Activated CD8-positive, alpha-beta T cell treated with anti-CD3 and anti-CD28 coated beads for 36 hours (primary cell): ENCODE data around the gene NCAM1. TPM values are rescaled to one million over a fixed set of nuclear protein-coding genes. Genes with fewer than 3 reads are reported as not detected.

ENCODE experiments used
- ATAC-seq: fragments of 200-7000 bp; cut with Tn5 transposase; one replicate; pipeline ENCODE4 v1.10.0; 2021; ENCODE audit warnings: mild to moderate bottlenecking, moderate library complexity
- CTCF ChIA-PET: fragments of 350-600 bp; sonication (Branson Sonifier 250); formaldehyde crosslinking; loops from one replicate; lab custom pipeline; 2021; ENCODE audit warnings: antibody characterized with exemption; lab: Charles Lee
- POLR2A ChIA-PET: fragments of 350-600 bp; sonication (Branson Sonifier 250); formaldehyde crosslinking; loops from one replicate; lab custom pipeline; 2021; ENCODE audit warnings: antibody characterized with exemption; lab: Charles Lee
- DNase-seq: peaks from one replicate; pipeline ENCODE4 v3.0.0-alpha.2; 2020
- H3K27ac Mint-ChIP-seq: one replicate; pipeline ENCODE4 v1.8.0; 2021; ENCODE audit warnings: mild to moderate bottlenecking, mixed read lengths
- H3K27me3 Mint-ChIP-seq: one replicate; pipeline ENCODE4 v1.8.0; 2021; ENCODE audit warnings: mixed read lengths
- H3K36me3 Mint-ChIP-seq: one replicate; pipeline ENCODE4 v1.8.0; 2021; ENCODE audit warnings: low read depth, mixed read lengths
- H3K4me1 Mint-ChIP-seq: one replicate; pipeline ENCODE4 v1.8.0; 2021; ENCODE audit warnings: low read depth, mixed read lengths
- H3K4me3 Mint-ChIP-seq: one replicate; pipeline ENCODE4 v1.8.0; 2021; ENCODE audit warnings: mild to moderate bottlenecking, moderate library complexity, mixed read lengths
- H3K9me3 Mint-ChIP-seq: one replicate; pipeline ENCODE4 v1.8.0; 2021; ENCODE audit warnings: mixed read lengths
- CTCF ChIP-seq: fragments of 200-600 bp; IDR thresholded peaks from one replicate; pipeline ENCODE4 v1.8.0; 2022; ENCODE audit warnings: antibody characterized with exemption, mild to moderate bottlenecking
- intact Hi-C: fragments of 100-400 bp; cut with micrococcal nuclease; formaldehyde crosslinking; loops from one replicate; pipeline ENCODE4 v1.10.0; 2022
- total RNA-seq, 2 experiments: library from RNA; stranded (reverse); gene quantifications; one replicate each; pipeline ENCODE4 v1.2.3, GENCODE V29; 2021

The NCAM1 gene
- total RNA-seq, 2 experiments from 2014 or later: 0.47 to 0.56 TPM

GRCh38 chr11:112929432-112929831, 31.8 kb upstream of the NCAM1 start:
- ATAC-seq (no peak), DNase-seq (no peak)
- ChIA-PET CTCF (no interaction called here), POLR2A (no interaction called here)
- H3K36me3 Mint-ChIP-seq: no peaks in the 10 kb centered on the region
- H3K9me3 Mint-ChIP-seq: no peaks in the 10 kb centered on the region
- no peak overlapping the region for H3K27ac Mint-ChIP-seq
- no peak overlapping the region for H3K4me3 Mint-ChIP-seq
- intact Hi-C loops: no loop called here
- no peak for TF ChIP-seq CTCF
- peaks cover 2% of the 10 kb centered on the region for H3K27me3 Mint-ChIP-seq
- H3K4me1 Mint-ChIP-seq: no peaks in the 10 kb centered on the region

- ATAC-seq (no peak), DNase-seq (no peak)
- intact Hi-C loops: no loop called here
- TF ChIP-seq CTCF: no peak
- Mint-ChIP-seq H3K9me3 (no peaks in the 10 kb centered on the region), H3K4me1 (no peaks in the 10 kb centered on the region), H3K27ac (no peak overlapping the region), H3K36me3 (no peaks in the 10 kb centered on the region), H3K27me3 (peaks cover 2% of the 10 kb centered on the region), H3K4me3 (no peak overlapping the region)
- ChIA-PET CTCF (no interaction called here), POLR2A (interaction anchor here (0.6 kb wide), 1 partner anchor 557 kb away, joined by 3 read pairs; no protein-coding TSS in a partner anchor)
These were observed 29.5 kb upstream of the NCAM1 start for GRCh38 chr11:112931703-112932102.

- H3K27me3 Mint-ChIP-seq: peaks cover 2% of the 10 kb centered on the region
- CTCF ChIA-PET: no interaction called here
These were observed 28.6 kb upstream of the NCAM1 start for GRCh38 chr11:112932593-112932992.

GRCh38 chr11:112933970-112934369, 27.2 kb upstream of the NCAM1 start:
- no peak for ATAC-seq
- ChIA-PET CTCF (no interaction called here), POLR2A (no interaction called here)
- no peak for TF ChIP-seq CTCF
- DNase-seq: no peak
- Mint-ChIP-seq H3K27me3 (peaks cover 5% of the 10 kb centered on the region), H3K4me1 (no peaks in the 10 kb centered on the region), H3K9me3 (no peaks in the 10 kb centered on the region), H3K27ac (no peak overlapping the region), H3K36me3 (no peaks in the 10 kb centered on the region), H3K4me3 (no peak overlapping the region)
- intact Hi-C loops: no loop called here

More at GRCh38 chr11:112932593-112932992, 28.6 kb upstream of the NCAM1 start:
- Mint-ChIP-seq H3K9me3 (no peaks in the 10 kb centered on the region), H3K4me3 (no peak overlapping the region), H3K36me3 (no peaks in the 10 kb centered on the region), H3K4me1 (no peaks in the 10 kb centered on the region), H3K27ac (no peak overlapping the region)
- no peak for TF ChIP-seq CTCF
- intact Hi-C loops: no loop called here
- POLR2A ChIA-PET: no interaction called here
- DNase-seq (no peak), ATAC-seq (no peak)

- Mint-ChIP-seq H3K4me3 (no peak overlapping the region), H3K9me3 (no peaks in the 10 kb centered on the region), H3K27ac (no peak overlapping the region), H3K4me1 (no peaks in the 10 kb centered on the region), H3K27me3 (peaks cover 6% of the 10 kb centered on the region), H3K36me3 (no peaks in the 10 kb centered on the region)
- DNase-seq: no peak
- ATAC-seq: no peak
- CTCF ChIA-PET: interaction anchor here (1.4 kb wide), 1 partner anchor 143 kb away, joined by 3 read pairs; no protein-coding TSS in a partner anchor
- intact Hi-C loops: no loop called here
- TF ChIP-seq CTCF: no peak
- POLR2A ChIA-PET: no interaction called here
These were observed 20.1 kb upstream of the NCAM1 start for GRCh38 chr11:112941104-112941503.
